GM12892 (cell line): ENCODE data around the gene STH.

Experiments used
- POLR2A ChIP-seq: IDR thresholded peaks from 2 replicates; pipeline ENCODE4 v1.6.1; 2011; ENCODE audit warnings: low read depth, low read length, control low read depth
- POLR2AphosphoS5 ChIP-seq: IDR thresholded peaks from 2 replicates; pipeline ENCODE4 v1.6.1; 2011; ENCODE audit warnings: low read depth, low read length, control low read depth
- TAF1 ChIP-seq: IDR thresholded peaks from 2 replicates; pipeline ENCODE4 v1.6.1; 2011; ENCODE audit warnings: low read depth, mild to moderate bottlenecking, control low read depth, low read length, borderline replicate concordance

- TF ChIP-seq POLR2A (no peak), POLR2AphosphoS5 (no peak), TAF1 (no peak)
Observed at GRCh38 chr17:45949755-45950320, 49.2 kb upstream of the STH start.
